Measurements from ENCODE around the gene LUM.

LUM gene

DNA sequence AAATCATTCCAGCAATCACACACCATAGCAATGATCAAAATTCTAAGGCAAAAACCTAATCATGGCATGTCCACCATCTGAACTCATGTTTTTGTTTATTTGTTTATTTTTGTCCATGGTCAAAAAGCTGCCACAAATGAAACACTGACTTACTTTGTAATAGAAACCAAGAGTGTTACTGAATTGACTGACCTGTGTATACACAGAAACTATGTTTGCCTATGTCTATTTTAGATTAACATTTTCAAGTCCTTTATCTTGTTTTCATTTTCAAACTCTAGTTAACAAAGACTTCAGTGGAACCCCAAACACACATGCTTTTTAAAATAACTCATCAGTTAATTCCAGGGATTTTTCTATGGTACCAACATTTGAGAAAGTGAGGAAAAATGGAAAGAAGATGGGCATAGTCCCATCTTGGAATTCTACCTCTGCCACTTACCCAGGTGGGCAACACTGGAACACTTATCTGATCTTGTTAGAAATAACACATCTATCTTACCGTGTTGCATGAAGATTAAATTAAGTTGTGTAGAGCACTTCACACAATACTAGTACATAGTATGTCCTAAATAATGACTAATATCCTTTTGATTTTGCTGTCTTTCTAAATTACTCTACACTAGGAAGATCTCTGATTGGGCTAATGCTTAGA is 6.4 kb downstream of the LUM start:
- ChIA-PET POLR2A (no interaction called here), CTCF (no interaction called here)
- Histone ChIP-seq H3K36me3 (ENCODE audit: control insufficient read depth in 2 of 2, insufficient read depth in 1 of 2, low read length in 2 of 2) (no peaks in the 10 kb centered on the region), H3K9me3 (ENCODE audit: control insufficient read depth, insufficient read depth, low read depth, low read length) (no peaks in the 10 kb centered on the region), H3K27ac (ENCODE audit: extremely low read depth, low read depth, low read length) (no peak overlapping the region), H3K4me3 (ENCODE audit: low read depth, low read length) (no peak overlapping the region), H3K4me1 (ENCODE audit: control insufficient read depth, insufficient read depth, low read length) (no peaks in the 10 kb centered on the region)
- TF ChIP-seq ZBTB21 (tag by site-specific recombination; IDR thresholded peaks at IDR 0.05) (no peak), ZNF169 (tag by site-specific recombination; IDR thresholded peaks at IDR 0.05) (no peak), ZNF670 (tag by site-specific recombination; IDR thresholded peaks at IDR 0.05; ENCODE audit: low read depth) (no peak), ZBTB1 (tag by site-specific recombination; IDR thresholded peaks at IDR 0.05) (no peak), HOXC10 (CRISPR knock-in tag; IDR thresholded peaks at IDR 0.05) (no peak), ZNF777 (tag by site-specific recombination; IDR thresholded peaks at IDR 0.05; ENCODE audit: borderline replicate concordance) (no peak), ZBTB7A (tag by site-specific recombination; IDR thresholded peaks at IDR 0.05; ENCODE audit: low read depth) (no peak), ZNF548 (tag by site-specific recombination; IDR thresholded peaks at IDR 0.05) (no peak), MYNN (tag by site-specific recombination; IDR thresholded peaks at IDR 0.05; ENCODE audit: borderline replicate concordance) (no peak), KLF10 (tag by site-specific recombination; IDR thresholded peaks at IDR 0.05) (no peak), ZNF184 (tag by site-specific recombination; IDR thresholded peaks at IDR 0.05) (no peak), BCL11A (tag by site-specific recombination; IDR thresholded peaks at IDR 0.05; ENCODE audit: low read depth) (no peak), KLF16 (tag by site-specific recombination; IDR thresholded peaks at IDR 0.05) (no peak)
- TF ChIP-seq, protein P1, sequence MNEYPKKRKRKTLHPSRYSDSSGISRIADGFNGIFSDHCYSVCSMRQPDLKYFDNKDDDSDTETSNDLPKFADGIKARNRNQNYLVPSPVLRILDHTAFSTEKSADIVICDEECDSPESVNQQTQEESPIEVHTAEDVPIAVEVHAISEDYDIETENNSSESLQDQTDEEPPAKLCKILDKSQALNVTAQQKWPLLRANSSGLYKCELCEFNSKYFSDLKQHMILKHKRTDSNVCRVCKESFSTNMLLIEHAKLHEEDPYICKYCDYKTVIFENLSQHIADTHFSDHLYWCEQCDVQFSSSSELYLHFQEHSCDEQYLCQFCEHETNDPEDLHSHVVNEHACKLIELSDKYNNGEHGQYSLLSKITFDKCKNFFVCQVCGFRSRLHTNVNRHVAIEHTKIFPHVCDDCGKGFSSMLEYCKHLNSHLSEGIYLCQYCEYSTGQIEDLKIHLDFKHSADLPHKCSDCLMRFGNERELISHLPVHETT (tag by site-specific recombination; IDR thresholded peaks at IDR 0.05), result no peak
- TF ChIP-seq, protein P2, sequence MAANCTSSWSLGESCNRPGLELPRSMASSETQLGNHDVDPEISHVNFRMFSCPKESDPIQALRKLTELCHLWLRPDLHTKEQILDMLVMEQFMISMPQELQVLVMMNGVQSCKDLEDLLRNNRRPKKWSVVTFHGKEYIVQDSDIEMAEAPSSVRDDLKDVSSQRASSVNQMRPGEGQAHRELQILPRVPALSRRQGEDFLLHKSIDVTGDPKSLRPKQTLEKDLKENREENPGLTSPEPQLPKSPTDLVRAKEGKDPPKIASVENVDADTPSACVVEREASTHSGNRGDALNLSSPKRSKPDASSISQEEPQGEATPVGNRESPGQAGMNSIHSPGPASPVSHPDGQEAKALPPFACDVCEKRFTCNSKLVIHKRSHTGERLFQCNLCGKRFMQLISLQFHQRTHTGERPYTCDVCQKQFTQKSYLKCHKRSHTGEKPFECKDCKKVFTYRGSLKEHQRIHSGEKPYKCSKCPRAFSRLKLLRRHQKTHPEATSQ (tag by site-specific recombination; IDR thresholded peaks at IDR 0.05), result no peak

GRCh38 chr12:91103624-91104023 is 7.7 kb downstream of the LUM start:
- no peaks in the 10 kb centered on the region for H3K36me3 ChIP-seq (ENCODE audit: control insufficient read depth in 2 of 2, insufficient read depth in 1 of 2, low read length in 2 of 2)
- ChIA-PET POLR2A (no interaction called here), CTCF (no interaction called here)
- H3K4me3 ChIP-seq (ENCODE audit: low read depth, low read length), result no peak overlapping the region
- no peak overlapping the region for H3K27ac ChIP-seq (ENCODE audit: extremely low read depth, low read depth, low read length)
- no peaks in the 10 kb centered on the region for H3K4me1 ChIP-seq (ENCODE audit: control insufficient read depth, insufficient read depth, low read length)
- no peak for TF ChIP-seq ZNF404 (tag by site-specific recombination; IDR thresholded peaks at IDR 0.05)
- no peak for TF ChIP-seq ZNF596 (tag by site-specific recombination; IDR thresholded peaks at IDR 0.05)
- TF ChIP-seq ZNF148 (tag by site-specific recombination; IDR thresholded peaks at IDR 0.05; ENCODE audit: borderline replicate concordance), result no peak
- no peak for TF ChIP-seq SALL2 (tag by site-specific recombination; IDR thresholded peaks at IDR 0.05; ENCODE audit: borderline replicate concordance)
- no peaks in the 10 kb centered on the region for H3K9me3 ChIP-seq (ENCODE audit: control insufficient read depth, insufficient read depth, low read depth, low read length)

Measured in HEK293 (cell line).